Loucy (cell line): Measurements from ENCODE around the gene SUN1.

Experiments used
- H2AFZ ChIP-seq: fragments of 200-600 bp; sonication (generic); 2 replicates; pipeline ENCODE4 v1.6.0; 2016; ENCODE audit warnings: antibody characterized with exemption, mild to moderate bottlenecking, low read length, moderate library complexity
- H3F3A ChIP-seq: fragments of 200-600 bp; 2 replicates; pipeline ENCODE4 v1.6.0; 2016; ENCODE audit warnings: antibody characterized with exemption, low read depth, mild to moderate bottlenecking
- H3K27me3 ChIP-seq: fragments of 200-600 bp; sonication (generic); 2 replicates; pipeline ENCODE4 v1.6.1; 2014; ENCODE audit warnings: low read length, mild to moderate bottlenecking; ENCODE audit not compliant: insufficient read depth, poor library complexity, severe bottlenecking
- H3K36me3 ChIP-seq: fragments of 200-600 bp; sonication (generic); 2 replicates; pipeline ENCODE4 v1.6.1; 2016; ENCODE audit warnings: low read length; ENCODE audit not compliant: insufficient read depth
- H3K4me1 ChIP-seq: fragments of 200-600 bp; sonication (generic); 2 replicates; pipeline ENCODE4 v1.5.1; 2014; ENCODE audit warnings: low read length, mild to moderate bottlenecking; ENCODE audit not compliant: insufficient read depth, poor library complexity, severe bottlenecking
- H3K4me2 ChIP-seq: fragments of 200-600 bp; sonication (generic); 2 replicates; pipeline ENCODE4 v1.6.0; 2014; ENCODE audit warnings: antibody characterized with exemption, low read length, low read depth, mild to moderate bottlenecking; ENCODE audit not compliant: poor library complexity, severe bottlenecking
- H3K4me3 ChIP-seq: fragments of 200-600 bp; sonication (generic); 2 replicates; pipeline ENCODE4 v1.5.1; 2014; ENCODE audit warnings: low read length, mild to moderate bottlenecking, mixed read lengths; ENCODE audit not compliant: poor library complexity, severe bottlenecking
- H3K79me2 ChIP-seq: fragments of 200-600 bp; sonication (generic); 2 replicates; pipeline ENCODE4 v1.6.1; 2014; ENCODE audit warnings: low read length; ENCODE audit not compliant: insufficient read depth
- H3K9ac ChIP-seq: fragments of 200-600 bp; sonication (generic); 2 replicates; pipeline ENCODE4 v1.6.0; 2014; ENCODE audit warnings: mild to moderate bottlenecking, low read depth, low read length, moderate library complexity; ENCODE audit not compliant: poor library complexity, severe bottlenecking
- H3K9me2 ChIP-seq: fragments of 200-600 bp; sonication (generic); replicated peaks from 2 replicates; pipeline ENCODE4 v1.6.1; 2016; ENCODE audit warnings: low read depth, low read length, mixed read lengths
- H3K9me3 ChIP-seq: fragments of 200-600 bp; sonication (generic); 2 replicates; pipeline ENCODE4 v1.6.1; 2014; ENCODE audit warnings: mild to moderate bottlenecking, antibody characterized with exemption, low read length, low read depth; ENCODE audit not compliant: insufficient read depth
- H4K20me1 ChIP-seq: fragments of 200-600 bp; sonication (generic); 2 replicates; pipeline ENCODE4 v1.6.0; 2014; ENCODE audit warnings: antibody characterized with exemption, low read length, mild to moderate bottlenecking; ENCODE audit not compliant: insufficient read depth, poor library complexity, severe bottlenecking
- EZH2phosphoT487 ChIP-seq: fragments of 200-600 bp; IDR thresholded peaks from 2 replicates; pipeline ENCODE4 v1.6.1; 2018; ENCODE audit warnings: antibody characterized with exemption, mild to moderate bottlenecking, moderate library complexity, borderline replicate concordance
- TF ChIP-seq, protein P1 (sequence below): fragments of 200-600 bp; sonication (generic); conservative IDR thresholded peaks from 2 replicates; pipeline ENCODE4 v1.5.1; 2014; ENCODE audit warnings: mild to moderate bottlenecking, antibody characterized with exemption, low read length

Gene SUN1

GRCh38 chr7:887488-887820 lies 55.2 kb downstream of the SUN1 start:
- Histone ChIP-seq H3K9me2 (no peaks in the 10 kb centered on the region), H3K4me1 (no peaks in the 10 kb centered on the region), H3K27me3 (no peaks in the 10 kb centered on the region), H3F3A (no peaks in the 10 kb centered on the region), H3K9me3 (no peaks in the 10 kb centered on the region), H4K20me1 (peaks cover 13% of the 10 kb centered on the region), H3K9ac (no peak overlapping the region), H3K4me2 (no peak overlapping the region), H3K36me3 (peaks cover 54% of the 10 kb centered on the region; the same call in 1 of the 2 replicates), H2AFZ (no peak overlapping the region), H3K4me3 (no peak overlapping the region), H3K79me2 (peaks cover 44% of the 10 kb centered on the region)
- TF ChIP-seq, protein P1, sequence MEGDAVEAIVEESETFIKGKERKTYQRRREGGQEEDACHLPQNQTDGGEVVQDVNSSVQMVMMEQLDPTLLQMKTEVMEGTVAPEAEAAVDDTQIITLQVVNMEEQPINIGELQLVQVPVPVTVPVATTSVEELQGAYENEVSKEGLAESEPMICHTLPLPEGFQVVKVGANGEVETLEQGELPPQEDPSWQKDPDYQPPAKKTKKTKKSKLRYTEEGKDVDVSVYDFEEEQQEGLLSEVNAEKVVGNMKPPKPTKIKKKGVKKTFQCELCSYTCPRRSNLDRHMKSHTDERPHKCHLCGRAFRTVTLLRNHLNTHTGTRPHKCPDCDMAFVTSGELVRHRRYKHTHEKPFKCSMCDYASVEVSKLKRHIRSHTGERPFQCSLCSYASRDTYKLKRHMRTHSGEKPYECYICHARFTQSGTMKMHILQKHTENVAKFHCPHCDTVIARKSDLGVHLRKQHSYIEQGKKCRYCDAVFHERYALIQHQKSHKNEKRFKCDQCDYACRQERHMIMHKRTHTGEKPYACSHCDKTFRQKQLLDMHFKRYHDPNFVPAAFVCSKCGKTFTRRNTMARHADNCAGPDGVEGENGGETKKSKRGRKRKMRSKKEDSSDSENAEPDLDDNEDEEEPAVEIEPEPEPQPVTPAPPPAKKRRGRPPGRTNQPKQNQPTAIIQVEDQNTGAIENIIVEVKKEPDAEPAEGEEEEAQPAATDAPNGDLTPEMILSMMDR: no peak
- TF ChIP-seq EZH2phosphoT487: no peak

DNA sequence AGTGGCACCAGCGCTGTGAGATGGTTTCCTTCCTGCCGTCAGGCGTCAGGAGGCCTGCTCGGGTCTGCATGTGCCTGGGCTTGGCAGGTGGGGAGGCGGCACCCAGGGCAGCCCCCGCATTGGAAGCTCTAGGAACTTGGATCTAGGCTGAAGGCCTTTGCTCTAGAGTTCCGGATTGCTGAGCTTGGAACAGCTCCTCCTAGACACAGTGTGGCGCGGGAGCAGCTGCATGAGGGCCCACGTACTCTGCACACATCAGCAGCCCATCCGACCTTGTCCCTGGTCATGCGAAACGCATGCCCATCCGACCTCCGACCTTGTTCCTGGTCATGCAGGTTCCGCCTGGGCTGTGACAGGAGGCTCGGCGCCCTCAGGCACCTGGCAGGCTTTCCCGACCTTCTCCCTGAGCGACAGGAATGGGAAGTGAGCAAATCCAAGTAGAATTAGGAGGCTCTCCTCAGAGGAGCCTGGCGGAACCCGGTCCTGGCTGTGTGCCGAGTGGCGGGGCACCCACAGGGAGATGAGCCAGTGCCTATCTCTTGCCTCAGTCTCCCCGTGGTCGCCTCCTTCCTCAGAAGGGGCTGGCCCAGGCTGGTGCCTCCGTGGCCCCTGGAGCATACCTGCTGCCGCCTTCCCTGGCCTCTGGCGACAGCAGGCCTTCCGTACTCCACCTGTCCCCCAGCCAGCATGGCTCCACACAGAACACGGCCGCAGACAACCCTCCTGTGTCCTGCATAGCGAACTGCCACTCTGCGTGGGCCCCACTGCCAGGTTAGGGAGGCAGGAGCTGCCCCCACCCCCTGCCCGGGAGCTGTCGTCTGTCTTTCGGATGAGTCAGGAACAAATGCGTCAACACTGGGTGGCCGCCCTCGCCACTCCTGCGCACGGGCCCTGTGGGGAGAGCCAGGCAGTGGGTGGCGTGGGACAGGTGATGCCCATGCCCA lies 56.1 kb downstream of the SUN1 start:
- H4K20me1 ChIP-seq: peaks cover 8% of the 10 kb centered on the region
- H3F3A ChIP-seq: no peaks in the 10 kb centered on the region
- no peaks in the 10 kb centered on the region for H3K9me2 ChIP-seq
- H3K79me2 ChIP-seq: peaks cover 36% of the 10 kb centered on the region
- no peaks in the 10 kb centered on the region for H3K4me1 ChIP-seq
- no peaks in the 10 kb centered on the region for H3K9me3 ChIP-seq
- no peak overlapping the region for H3K4me2 ChIP-seq
- H3K27me3 ChIP-seq: no peaks in the 10 kb centered on the region
- H2AFZ ChIP-seq: no peak overlapping the region
- TF ChIP-seq EZH2phosphoT487: no peak
- TF ChIP-seq, protein P1: no peak
- H3K4me3 ChIP-seq: no peak overlapping the region
- no peak overlapping the region for H3K9ac ChIP-seq
- H3K36me3 ChIP-seq: peaks cover 62% of the 10 kb centered on the region; the same call in 1 of the 2 replicates

DNA sequence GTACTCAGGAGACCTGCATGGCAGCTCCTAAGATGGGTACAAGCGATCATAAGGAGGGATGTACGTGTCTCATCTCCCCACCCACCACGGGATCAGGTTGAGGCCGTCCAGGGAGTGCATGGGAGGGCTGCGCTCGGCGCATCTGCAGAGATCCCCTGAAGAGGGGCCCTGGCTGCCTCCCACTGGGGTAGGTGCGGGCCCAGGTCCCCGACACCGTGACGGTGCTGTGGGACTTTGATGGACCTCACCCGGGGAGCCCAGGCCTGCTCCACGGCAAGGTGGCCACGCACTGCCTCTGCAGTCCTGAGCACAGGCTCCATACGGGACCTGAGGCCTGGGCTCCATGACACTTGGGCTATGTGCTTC lies 56.7 kb downstream of the SUN1 start:
- H3K9ac ChIP-seq: no peak overlapping the region
- H3K4me3 ChIP-seq: no peak overlapping the region
- no peaks in the 10 kb centered on the region for H3K9me3 ChIP-seq
- H3K36me3 ChIP-seq: peaks cover 69% of the 10 kb centered on the region; the same call in 1 of the 2 replicates
- TF ChIP-seq EZH2phosphoT487: no peak
- TF ChIP-seq, protein P1: no peak
- no peak overlapping the region for H3K4me2 ChIP-seq
- no peaks in the 10 kb centered on the region for H3F3A ChIP-seq
- H2AFZ ChIP-seq: no peak overlapping the region
- no peaks in the 10 kb centered on the region for H3K4me1 ChIP-seq
- peaks cover 4% of the 10 kb centered on the region for H4K20me1 ChIP-seq
- H3K27me3 ChIP-seq: no peaks in the 10 kb centered on the region
- H3K9me2 ChIP-seq: no peaks in the 10 kb centered on the region
- H3K79me2 ChIP-seq: peaks cover 29% of the 10 kb centered on the region
